ENCODE data around the gene PYGL.
A peak's percentile ranks its signal among the peaks of the same experiment; 100 is the strongest.
"Not testable (repeated sequence)": the region's sequence is repeated elsewhere in the genome, so short reads cannot be mapped to it uniquely, and the experiment has no call there.

Gene PYGL

DNA sequence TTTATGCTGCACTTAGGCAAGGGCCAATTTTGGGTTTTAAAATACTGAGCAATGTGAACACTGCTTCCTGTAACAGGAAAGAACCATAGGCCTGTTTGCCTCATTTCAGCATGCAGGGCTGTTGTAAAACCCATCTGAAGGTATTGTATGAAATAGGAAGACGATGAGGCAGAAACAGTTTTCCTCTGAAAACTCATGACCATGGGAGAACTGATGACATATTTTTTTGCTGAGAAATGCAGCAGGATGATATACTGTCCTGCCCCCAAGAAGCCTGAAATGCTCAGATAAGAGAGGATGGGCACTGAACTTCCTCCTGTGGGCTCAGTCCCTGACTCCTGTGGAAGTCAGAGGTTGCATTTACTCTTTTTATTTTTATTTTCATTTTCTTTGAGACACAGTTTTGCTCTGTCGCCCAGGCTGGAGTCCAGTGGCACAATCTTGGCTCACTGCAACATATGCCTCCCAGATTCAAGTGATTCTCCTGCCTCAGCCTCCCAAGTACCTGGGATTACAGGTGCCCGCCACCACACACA lies 17.4 kb downstream of the PYGL start:
- DNase-seq (ENCODE audit: low read depth in 2 of 2) = no peak

DNA sequence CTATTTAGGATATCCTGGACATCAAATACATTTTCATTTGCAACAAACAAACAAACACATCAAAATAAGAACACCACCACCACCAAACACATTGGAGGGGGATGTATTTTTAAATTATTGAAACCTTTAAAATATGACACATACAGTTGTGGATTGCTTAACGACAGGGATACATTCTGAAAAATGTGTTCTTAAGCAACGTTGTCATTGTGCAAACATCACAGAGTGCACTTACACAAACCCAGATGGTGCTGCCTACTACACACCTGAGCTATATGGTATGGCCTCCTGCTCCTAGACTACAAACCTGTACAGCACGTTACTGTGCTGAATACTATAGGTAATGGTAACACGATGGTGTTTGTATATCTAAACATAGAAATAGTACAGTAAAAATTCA lies 19.4 kb downstream of the PYGL start:
- DNase-seq (ENCODE audit: low read depth in 2 of 2) = no peak

DNA sequence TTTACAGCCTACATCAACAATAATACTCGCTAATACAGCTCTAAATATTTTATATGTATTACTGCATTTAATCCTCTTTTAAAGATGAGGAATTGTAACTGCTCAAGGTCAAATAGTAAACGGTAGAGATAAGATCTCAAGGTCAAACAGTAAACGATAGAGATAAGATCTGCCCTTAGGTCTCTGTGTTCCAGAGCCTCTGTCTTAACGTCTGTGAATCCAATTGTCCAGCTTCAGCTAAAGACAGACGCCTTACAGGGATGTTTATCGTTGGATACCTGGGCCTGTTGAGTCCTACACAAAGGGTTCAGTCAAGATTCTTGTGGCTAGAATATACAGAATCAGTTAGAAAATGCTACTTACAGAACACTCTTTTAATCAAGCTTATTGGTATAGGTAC lies 20.0 kb downstream of the PYGL start:
- DNase-seq (ENCODE audit: low read depth in 2 of 2) = no peak

DNA sequence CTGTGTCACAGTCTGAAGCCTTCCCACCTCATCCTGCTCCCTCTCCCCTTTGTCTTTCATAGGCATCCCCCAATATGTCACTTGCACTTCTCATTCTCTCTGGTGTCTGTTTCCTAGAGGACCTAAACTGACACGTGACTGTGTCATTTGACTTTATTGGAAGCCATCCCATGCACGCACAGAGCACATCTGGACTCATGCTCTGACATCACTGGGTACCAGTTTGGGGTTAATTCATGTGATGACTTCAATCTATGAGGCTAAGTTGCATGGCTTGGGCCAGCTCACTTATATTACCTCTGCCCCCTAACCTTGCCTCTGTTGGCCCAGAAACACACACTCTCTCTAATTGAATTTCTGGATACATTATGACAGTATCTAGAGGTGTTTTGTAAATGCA lies 21.5 kb downstream of the PYGL start:
- no peak for DNase-seq (ENCODE audit: low read depth in 2 of 2)

DNA sequence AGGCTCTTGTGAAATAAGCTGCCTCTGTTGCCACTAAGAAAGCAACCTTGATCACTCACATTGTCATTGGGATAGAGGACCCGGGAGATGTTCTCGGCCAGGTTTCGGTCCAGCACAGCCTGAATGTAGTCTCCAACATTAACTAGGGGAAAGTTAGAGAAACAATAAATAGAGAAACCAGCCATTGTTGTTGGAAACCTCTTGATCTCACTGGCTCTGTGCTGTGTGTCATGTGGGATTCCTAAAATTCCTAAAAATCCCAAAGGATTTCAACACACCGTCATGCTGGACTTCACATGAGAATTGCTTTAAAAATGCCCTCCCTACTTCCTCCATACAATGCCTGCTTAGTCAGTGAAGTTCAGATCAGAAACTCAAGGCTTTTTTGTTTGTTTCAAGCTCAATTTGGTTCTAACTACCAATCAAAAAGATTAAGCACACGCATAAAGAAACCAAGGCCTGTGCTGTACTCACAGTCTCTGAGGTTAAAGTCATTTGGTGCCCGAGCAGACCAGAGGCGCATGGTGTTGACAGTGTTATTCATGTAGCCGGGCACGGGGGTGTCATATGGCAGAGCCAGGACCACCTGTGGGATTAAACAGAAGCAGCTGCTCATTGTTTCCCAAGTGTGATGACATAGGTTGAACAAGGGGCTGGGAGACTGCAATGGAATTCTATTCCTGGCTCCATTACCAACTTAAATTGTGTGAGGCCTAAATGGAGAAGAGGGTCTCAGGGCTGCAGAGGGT lies 23.6 kb downstream of the PYGL start:
- no peak for DNase-seq (ENCODE audit: low read depth in 2 of 2)

DNA sequence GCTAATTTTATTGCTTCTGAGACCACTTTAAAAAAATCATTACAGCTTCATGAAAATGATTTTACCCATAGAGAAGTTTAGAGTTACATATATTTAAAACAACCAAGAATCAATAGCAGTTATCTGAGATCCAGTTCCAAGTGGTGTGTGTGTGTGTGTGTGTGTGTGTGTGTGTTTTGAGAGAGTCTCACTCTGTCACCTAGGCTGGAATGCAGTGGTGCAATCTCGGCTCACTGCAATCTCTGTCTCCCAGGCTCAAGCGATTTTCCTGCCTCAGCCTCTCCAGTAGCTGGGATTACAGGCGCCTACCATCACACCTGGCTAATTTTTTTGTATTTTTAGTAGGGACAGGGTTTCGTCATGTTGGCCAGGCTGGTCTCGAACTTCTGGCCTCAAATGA lies 24.8 kb downstream of the PYGL start:
- DNase-seq (ENCODE audit: low read depth in 2 of 2) = not testable (repeated sequence)

DNA sequence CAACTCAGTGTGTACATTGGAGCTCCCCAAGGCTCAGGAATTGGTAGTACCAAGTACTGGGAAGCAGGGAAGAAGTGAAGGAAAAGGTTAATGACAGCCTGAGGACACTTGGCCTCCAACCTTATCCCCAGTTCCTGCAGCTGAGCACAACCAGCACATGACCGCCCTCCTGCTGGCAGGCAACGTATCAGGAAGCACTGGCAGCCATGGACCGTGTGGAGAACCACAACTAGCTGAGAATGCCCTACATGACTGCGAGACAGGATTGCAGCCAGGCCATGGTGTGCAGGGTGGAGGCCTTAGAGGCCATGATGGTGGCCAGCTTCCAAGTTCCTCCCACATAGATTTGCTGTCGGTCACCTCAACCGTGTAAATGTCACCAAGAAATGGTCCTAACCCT lies 26.8 kb downstream of the PYGL start:
- no peak for DNase-seq (ENCODE audit: low read depth in 2 of 2)

DNA sequence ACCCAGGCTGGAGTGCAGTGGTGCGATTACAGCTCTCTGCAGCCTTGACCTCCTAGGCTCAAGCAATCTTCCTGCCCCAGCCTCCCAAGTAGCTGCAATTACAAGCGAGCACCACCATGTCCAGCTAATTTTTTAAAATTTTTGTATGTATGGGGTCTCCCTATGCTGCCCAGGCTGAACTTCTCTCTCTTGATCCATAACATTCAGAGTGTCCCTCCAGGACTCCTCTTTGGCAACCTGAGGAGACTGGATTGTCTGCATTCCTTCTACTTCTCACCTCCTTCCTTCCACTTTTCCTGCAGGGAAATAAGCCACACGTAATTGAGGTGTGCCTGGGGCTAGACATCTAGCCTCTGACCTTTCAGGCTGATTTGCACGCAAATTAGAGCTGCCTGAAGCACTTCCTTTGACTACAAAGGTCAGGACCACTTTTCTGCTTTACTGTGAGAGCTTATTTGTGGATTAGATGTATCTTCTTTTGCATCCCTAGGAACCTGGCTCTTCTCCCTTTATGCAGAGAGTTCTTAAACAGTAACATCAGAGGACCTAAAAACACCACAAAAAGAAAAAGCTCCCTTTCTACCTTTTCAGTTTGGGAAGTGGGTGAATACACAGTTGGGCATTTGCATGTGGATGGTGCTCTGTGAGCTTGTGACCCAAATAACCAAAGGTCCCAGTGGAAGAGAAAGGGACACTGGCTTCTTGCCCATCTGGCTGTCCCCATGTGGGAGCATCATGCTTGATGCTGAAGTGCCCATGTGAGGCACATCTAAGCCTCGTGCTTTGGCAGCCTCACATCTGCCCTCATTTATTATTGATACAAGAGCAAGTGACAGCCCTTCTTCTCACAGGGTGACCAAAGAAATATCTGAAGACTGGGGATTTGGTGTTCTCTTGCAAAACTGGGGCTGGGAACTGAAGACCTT lies 33.5 kb downstream of the PYGL start:
- DNase-seq (ENCODE audit: low read depth in 2 of 2) = no peak

DNA sequence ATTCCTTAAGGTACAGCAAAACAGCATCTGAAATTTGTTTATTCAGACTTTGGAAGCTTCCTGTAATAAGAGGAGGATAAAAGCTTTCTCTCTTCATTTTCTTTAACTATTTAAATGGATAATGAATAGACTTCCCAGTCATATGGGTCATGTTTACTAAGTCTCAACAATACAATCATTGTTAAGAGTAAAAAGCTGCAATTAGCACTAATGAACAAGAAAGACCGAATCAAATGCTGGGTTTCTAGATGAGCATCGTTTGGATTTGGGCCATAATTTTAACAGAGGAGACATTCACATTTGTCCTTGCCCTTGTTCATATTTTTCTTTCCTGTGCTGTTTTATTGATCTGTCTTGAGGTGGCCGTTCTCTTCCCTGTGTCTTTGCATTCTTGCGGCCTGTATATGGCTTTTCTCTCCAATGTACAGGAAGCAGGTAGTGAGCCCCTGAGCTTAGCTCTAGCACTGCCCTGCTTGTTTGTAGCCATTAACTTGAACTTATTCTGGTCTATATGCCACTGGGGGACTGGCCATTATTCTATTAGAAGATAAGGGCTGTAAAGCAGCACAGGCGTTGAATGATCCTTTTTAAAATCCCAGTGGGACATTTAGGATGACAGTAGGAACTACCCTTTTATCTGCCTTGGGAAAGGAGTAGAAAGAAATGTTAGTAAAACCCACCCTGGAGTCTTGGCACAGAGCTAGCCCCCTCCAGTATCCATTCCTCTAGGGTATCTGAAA lies 37.8 kb downstream of the PYGL start:
- DNase-seq (ENCODE audit: low read depth in 2 of 2) = no peak

DNA sequence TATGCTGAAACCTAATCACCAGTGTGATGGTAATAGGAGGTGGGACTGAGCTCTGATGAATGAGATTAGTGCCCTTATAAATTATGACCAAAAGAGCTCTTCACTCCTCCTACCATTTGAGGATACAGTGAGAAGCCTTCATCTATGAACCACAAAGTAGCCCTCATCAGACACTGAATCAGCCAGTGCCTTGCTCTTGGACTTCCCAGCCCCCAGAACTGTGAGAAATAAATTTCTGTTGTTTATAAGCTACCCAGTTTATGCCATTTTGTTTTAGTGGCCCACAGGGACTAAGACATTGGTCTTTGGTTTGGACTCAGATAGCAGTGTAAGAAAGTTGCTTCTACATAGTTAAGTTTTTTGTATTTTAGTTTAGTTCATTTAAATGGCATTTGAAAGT lies 39.6 kb downstream of the PYGL start:
- no peak for DNase-seq (ENCODE audit: low read depth in 2 of 2)

DNA sequence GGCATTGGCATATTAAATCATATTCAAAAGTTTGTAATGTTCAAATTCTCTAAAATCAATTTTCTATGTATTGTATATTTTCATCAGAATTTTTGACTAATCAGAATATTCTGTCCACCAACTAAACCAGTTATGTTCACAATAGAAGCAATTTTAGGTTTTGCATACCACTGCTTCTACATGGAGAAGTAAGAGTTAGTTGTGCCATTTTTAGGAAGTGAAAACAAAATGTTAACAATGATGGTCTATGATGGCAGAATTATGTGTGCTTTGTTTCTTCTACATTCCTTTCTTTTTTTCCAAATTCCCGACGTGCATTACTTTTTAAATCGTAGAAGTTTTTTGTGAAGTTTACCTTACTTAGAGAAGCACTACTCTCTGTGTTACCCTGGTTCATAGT lies 42.9 kb downstream of the PYGL start:
- no peak for DNase-seq (ENCODE audit: low read depth in 2 of 2)

DNA sequence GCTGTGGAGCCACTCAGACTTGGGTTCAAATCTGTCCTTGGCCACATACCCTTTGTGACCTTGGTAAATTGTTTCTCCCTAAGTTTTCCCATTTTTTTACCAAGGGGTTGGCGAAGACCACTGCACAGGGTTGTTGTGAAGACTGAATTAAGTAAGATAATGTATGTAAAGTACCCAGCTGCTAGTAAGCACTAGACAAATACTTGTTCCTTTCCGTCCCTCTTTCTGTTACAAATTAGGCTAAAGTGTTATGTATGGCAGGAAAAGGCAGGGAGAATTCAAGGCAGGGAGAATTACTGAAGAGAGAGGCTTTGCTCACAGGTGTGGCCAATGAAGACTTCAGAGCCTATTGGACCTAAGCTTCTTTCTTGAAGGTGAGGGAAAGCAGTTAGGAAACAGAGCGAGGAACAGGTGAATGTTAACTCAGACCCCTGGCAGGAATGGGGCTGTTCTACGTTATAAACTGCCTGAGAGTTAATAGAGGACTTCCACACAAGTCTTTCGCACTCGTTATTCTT lies 46.6 kb downstream of the PYGL start:
- DNase-seq (ENCODE audit: low read depth in 2 of 2) = no peak

DNA sequence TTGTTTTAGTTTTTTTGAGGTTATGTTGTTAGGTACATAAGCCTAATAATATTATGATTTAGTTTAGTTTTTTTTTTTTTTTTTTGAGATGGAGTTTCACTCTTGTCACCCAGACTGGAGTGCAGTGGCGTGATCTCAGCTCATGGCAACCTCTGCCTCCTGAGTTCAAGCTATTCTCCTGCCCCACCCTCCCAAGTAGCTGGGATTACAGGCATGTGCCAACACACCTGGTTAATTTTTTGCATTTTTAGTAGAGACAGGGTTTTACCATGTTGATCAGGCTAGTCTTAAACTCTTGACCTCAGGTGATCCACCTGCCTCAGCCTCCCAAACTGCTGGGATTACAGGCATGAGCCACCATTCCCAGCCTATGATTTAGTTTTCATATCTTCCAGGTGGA lies 47.3 kb downstream of the PYGL start:
- DNase-seq (ENCODE audit: low read depth in 2 of 2) = not testable (repeated sequence)

DNA sequence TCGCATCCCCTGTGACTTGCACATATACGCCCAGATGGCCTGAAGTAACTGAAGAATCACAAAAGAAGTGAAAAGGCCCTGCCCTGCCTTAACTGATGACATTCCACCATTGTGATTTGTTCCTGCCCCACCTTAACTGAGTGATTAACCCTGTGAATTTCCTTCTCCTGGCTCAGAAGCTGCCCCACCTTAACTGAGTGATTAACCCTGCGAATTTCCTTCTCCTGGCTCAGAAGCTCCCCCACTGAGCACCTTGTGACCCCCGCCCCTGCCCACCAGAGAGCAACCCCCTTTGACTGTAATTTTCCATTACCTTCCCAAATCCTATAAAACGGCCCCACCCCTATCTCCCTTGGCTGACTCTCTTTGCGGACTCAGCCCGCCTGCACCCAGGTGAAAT lies 47.9 kb downstream of the PYGL start:
- DNase-seq (ENCODE audit: low read depth in 2 of 2) = not testable (repeated sequence)

DNA sequence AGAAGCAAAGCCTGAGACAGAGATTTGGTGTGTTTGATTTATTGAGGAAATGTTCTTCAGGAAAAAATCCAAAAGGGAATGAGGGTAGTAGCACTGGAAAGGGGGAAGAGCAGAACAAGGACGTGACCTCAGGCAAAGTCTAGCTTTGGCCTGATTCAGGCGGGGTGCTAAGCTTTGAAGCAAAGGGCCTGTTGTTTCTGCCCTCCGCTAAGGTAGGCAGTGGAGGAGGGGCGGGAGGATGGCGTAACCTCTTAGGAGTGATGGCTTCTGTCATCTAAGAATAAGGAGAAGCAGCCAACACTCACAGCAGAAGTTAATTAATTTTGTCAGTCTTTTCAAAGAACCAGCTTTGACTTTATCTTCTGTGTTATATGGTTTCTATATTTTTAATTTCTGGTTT lies 52.0 kb downstream of the PYGL start:
- no peak for DNase-seq (ENCODE audit: low read depth in 2 of 2)

DNA sequence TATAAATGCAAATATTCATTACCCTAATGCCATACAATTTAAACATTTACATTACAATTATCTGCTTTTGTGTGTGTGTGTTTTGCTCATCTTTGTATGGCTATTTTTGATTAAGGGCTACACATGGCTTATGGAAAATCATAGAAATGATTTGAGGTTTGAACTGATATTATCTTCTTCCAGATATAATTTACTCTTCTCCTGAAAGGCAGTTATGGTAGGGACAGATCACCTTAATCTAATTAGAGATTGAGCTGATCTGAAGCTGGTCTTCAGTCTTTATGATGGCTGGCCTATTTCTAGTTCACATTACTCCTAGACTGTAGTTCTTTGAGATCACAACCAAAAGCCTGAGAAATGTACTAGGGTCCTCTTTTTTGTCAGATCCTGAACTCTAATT lies 56.8 kb downstream of the PYGL start:
- DNase-seq (ENCODE audit: low read depth in 2 of 2) = no peak

DNA sequence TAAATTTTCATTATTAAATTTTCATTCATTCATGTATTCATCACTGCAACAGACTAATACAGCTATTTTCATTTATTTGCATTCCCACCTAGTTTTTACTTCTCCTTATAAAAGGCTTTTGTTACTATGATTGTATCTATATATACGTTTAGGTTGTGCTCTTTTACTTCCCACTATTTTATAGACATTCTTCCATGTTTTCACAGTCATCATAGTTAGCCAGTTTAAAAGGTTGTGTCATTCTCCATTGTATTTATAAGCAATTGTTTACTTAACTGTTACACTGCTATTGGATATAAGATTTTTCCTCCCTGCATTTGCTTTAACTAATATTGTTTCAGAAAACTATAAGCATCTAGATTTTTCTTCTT lies 60.5 kb downstream of the PYGL start:
- DNase-seq (ENCODE audit: low read depth in 2 of 2) = no peak

DNA sequence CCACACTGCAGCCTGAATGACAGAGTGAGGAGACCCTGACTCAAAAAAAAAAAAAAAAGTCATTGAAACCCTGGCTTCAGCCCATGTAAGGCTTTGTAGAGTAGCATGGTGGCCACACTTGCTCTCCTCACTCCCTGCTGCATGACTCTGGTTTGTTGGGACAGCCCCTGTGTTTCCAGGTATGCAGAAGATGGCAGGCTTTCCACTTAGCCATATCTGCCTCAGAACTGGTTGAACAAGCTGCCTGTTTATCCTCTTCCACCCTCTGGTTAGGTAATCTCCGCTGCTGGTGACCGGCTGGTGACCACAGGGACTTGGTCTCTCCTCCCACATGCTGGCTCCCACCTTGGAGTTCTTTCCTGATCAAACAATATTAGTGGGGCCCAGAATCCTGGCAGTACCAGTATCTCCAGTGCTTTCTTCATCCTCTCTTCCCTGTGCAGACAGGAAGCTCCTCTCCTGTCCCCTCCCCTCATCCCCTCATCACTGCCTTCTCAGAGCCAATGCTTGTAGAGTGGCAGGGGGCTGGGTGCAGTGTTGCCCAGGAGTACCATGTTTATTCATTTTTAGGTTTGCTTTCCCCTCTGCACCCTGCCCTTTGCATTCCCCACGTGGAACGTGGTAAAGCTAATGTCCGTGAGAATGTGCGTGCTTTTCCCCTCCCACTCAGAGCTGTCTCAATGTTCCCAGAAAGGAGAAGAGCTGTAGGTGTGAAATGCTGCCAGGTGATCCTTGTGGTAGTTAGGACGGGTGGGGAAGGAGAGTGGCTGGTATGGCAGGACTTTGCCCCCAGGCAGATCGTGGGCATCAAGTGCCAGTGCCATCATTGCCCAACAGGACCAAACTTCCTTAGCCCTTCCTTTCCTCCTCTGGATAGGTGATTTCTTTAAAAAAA lies 61.1 kb downstream of the PYGL start:
- no peak for DNase-seq (ENCODE audit: low read depth in 2 of 2)

DNA sequence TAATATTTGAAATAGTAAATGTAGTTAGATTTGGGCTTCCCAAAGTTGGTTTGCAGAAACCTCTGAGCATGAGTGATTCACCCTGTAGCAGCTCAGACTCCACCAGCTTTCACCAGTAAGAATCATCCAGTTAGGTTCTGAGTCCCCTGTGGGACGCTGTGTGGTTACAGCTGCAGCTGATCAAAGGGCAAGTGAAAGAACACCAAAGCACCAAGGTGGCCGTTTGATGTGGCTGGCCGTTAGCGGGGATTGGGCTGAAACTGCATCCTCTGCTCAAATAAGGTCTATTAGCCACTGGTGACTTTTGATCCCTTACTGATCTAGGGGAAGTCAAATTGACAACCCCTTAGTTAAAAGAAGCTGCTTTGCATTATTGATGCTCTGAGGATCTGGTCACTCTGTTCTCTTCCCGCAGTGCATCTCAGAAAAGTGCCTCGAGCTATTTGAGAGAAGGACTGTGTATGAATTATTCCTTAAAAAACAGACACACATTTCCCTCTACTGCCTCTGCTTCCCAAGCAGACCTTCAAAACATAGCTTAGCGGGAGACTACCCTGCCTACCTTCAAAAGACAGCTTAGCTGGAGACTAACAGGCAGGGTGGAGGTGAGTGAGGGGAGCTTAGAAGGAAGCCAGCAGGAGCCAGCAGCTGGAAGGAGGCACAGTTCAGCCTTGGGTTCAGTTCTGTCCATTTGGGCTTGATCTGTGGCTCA lies 68.8 kb downstream of the PYGL start:
- DNase-seq (ENCODE audit: low read depth in 2 of 2) = peak; percentile 17 to 22

DNA sequence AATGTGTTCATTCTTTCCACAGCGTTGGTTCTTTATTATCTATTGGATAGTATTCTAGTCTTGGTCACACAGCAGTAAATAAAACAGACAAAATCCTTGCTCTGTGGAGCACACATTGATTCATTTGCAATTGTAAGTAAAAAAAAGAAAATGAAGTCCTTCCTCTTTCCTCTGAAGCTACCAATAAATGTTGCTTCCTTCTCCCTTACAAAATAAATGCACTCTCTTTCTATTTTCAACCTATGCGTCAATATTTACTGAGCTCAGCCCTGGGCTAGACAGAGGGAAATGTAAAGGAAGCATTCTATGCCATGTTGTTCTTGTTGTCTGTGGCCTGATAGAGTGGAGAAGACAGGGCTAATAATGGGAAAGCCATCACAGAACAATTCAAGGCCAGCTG lies 69.5 kb downstream of the PYGL start:
- no peak for DNase-seq (ENCODE audit: low read depth in 2 of 2)
